ENCODE measurements around the gene CLCN1.

DNA sequence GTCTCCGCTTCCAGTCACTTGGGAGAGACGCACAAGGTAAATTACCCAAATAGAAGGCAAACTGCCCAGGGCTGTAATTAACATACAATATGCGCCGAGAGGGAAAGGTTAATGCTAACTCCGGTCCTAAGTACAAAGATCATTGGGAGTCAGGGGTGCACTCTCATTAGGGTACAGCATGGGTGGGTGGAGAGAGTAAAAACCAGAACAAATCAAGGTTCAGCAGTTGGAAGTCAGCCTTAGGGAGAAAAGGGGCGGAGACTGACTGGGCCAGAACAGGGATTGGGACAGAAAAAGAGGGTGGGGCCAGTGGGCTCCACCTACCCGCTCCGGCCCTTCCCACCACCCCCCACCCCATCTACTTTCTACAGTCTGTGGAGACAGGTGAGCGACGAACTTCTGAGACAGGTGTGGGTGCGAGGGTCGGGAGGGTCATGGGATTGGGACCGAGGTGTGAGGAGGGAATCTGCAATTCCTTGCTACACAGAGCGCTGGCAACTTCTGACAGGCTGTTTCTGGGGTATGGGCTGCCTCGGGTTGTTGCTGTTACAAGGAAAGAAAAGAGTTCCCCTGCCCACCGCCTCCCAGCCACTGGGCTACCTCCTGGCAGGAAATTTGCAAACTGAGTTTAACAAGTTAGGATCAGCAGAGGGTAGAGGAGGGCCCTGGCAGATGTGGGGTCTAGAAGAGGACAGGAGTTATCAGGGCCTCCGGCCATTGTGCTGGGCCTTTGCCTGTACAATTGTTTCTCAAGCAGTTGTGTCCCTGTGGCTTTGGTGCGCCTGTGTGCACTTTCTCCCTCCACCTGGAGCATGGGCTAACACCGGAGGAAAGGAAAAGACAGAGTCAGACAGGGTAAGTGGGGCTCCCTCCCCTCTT lies 31.1 kb upstream of the CLCN1 start, which contains the start of gene TMEM139:
- TF ChIP-seq POLR2A (IDR thresholded peaks at IDR 0.05; ENCODE audit: low read length), result no peak
- no peak for TF ChIP-seq GATA1 (IDR thresholded peaks at IDR 0.05; ENCODE audit: low read depth, low read length)

Data from erythroblast (primary cell).